Measurements from ENCODE around the gene NOP10.
"Not testable (repeated sequence)": the region's sequence is repeated elsewhere in the genome, so short reads cannot be mapped to it uniquely, and the experiment has no call there.

Gene NOP10

GRCh38 chr15:34358948-34359347, 16.0 kb upstream of the NOP10 start:
- no peak for DNase-seq

GRCh38 chr15:34358367-34358766, 15.4 kb upstream of the NOP10 start:
- DNase-seq: no peak

GRCh38 chr15:34357653-34358052, 14.7 kb upstream of the NOP10 start:
- DNase-seq: no peak

- no peak for DNase-seq
These were observed 12.3 kb upstream of the NOP10 start for GRCh38 chr15:34355241-34355640.

- no peak for DNase-seq
These were observed 11.3 kb upstream of the NOP10 start for GRCh38 chr15:34354286-34354685.

- DNase-seq: no peak
These were observed 10.7 kb upstream of the NOP10 start for GRCh38 chr15:34353627-34354026.

GRCh38 chr15:34352996-34353395, 10.1 kb upstream of the NOP10 start:
- not testable (repeated sequence) for DNase-seq

- no peak for DNase-seq
These were observed 6.8 kb upstream of the NOP10 start for GRCh38 chr15:34349769-34350168.

GRCh38 chr15:34348735-34349300, 5.9 kb upstream of the NOP10 start:
- no peak for DNase-seq

- no peak for DNase-seq
These were observed 5.2 kb upstream of the NOP10 start for GRCh38 chr15:34347951-34348638.

GRCh38 chr15:34342213-34342736, 661 bp downstream of the NOP10 start:
- DNase-seq: not testable (repeated sequence)

GRCh38 chr15:34341381-34342212, 1.3 kb downstream of the NOP10 start:
- DNase-seq: no peak

GRCh38 chr15:34339946-34340345, 3.0 kb downstream of the NOP10 start:
- no peak for DNase-seq

- no peak for DNase-seq
These were observed 4.6 kb downstream of the NOP10 start for GRCh38 chr15:34338347-34338746.

- DNase-seq: peak; percentile 52 to 97 (median 85)
These were observed 5.2 kb downstream of the NOP10 start, which contains the start of gene SLC12A6 for GRCh38 chr15:34337557-34338306. Gene SLC12A6 (minus strand): TSS chr15:34337781. CDS start chr15:34336680, 1,101 bp downstream.

- peak in 6 of 51 donors; percentile 32 to 77 (median 51) for DNase-seq
These were observed 5.9 kb downstream of the NOP10 start for GRCh38 chr15:34336991-34337556.

- no peak for DNase-seq
These were observed 6.5 kb downstream of the NOP10 start for GRCh38 chr15:34336231-34336990.

GRCh38 chr15:34335176-34336032, 7.5 kb downstream of the NOP10 start:
- peak in 1 of 51 donors; percentile 33 for DNase-seq

- no peak for DNase-seq
These were observed 8.3 kb downstream of the NOP10 start for GRCh38 chr15:34334672-34335071.
